HUDEP-2 (cell line): ENCODE measurements around the gene ZBTB37.
"Not testable (repeated sequence)": the region's sequence is repeated elsewhere in the genome, so short reads cannot be mapped to it uniquely, and the experiment has no call there.

Experiments
- DNase-seq, 76 experiments: peaks; one replicate each; lab custom pipeline; 2025; ENCODE audit not compliant: unreplicated experiment in 76 of 76; lab: John Stamatoyannopoulos, UW

The ZBTB37 gene

DNA sequence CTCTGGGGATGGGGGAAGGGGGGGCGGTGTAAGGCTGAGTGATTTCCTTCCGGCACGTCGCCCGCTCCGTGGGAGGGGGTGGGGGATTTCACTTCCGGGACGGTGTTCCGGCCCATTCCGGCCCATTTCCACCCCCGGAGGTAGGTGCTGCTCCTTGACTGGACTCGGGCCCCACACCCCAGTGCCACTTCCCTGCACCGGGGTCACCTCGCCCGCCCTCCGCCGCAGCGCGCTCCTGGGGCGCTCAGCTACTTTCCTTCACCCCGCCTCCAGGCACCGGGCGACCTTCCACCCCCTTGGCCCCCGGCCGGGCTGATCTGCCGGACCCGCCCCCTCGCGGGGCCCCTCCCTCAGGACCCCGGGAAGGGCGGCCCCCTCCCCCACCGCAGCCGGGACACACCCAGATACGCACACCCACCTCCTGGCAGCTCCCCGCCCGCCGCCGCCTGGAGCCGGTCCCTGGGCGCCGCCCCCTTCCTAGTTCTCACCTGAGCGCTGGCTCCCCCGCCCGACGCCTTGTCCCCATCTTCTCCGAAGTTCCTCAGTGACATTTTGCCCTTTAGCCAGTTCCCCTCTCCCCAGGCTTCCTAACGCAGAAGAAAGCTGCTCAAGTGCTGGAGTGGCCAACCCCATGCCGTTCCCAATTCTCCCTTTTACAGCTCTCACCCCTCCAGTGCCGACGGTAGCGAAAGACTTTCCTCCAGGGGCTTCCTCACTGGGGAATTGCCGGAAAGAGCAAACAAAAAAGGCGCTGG lies at the start of gene ZBTB37:
TSS of gene ZBTB37 (plus strand) at position 115 of the 755 bp plus-strand sequence. CDS start 1,846 bp downstream, outside the sequence.
- DNase-seq: peak in 72 of 76 experiments; percentile 62 to 98 (median 90)

DNA sequence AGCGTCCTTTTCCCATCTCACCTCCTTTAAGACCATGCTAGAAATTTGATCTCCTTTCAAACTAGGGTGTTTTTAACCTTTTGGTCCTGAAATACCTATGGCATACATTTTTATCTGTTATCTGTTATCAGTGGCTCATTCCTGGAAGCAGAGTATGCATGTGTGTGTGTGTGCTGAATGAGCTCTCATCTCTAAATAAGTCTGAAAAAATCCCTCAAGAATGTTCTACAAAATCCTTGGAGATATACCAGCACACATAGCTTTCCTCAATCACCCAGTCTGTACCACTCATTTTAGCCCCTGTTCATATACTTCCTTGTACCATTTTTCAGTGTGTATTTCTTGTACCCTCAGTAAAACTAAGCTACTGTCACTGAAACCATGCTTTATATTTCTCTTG lies 49.7 kb upstream of the ZBTB37 start:
- no peak for DNase-seq

DNA sequence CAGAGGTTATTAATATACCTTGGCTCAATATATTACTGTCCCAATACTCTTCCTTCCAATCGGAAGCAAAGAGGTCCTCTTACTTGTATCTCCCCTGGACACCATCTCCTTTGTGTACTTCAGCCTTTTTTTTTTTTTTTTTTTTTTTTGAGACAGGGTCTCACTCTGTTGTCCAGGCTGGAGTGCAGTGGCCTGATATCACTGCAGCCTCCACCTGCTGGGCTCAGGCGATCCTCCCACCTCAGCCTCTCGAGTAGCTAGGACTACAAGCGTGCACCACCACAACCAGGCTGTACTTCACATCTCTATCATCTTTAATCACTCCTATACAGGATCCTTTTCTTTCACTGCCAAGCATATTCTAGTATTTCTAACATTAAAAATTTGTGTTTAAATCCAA lies 46.5 kb upstream of the ZBTB37 start:
- no peak for DNase-seq

- DNase-seq: peak in 3 of 76 experiments; percentile 17 to 58 (median 29)
Measured at GRCh38 chr1:173823781-173824314, 44.3 kb upstream of the ZBTB37 start.

GRCh38 chr1:173824315-173825081 lies 43.7 kb upstream of the ZBTB37 start, which contains the start of the genes CENPL and DARS2:
Gene CENPL, minus strand, starts transcription at chr1:173824883. Its CDS starts 13,584 bp downstream, at chr1:173811299.
Gene DARS2, plus strand, starts transcription at chr1:173824673. Its CDS starts 557 bp downstream, at chr1:173825230.
- DNase-seq: peak; percentile 38 to 99 (median 94)

GRCh38 chr1:173827611-173828010 lies 40.6 kb upstream of the ZBTB37 start:
- no peak for DNase-seq

DNA sequence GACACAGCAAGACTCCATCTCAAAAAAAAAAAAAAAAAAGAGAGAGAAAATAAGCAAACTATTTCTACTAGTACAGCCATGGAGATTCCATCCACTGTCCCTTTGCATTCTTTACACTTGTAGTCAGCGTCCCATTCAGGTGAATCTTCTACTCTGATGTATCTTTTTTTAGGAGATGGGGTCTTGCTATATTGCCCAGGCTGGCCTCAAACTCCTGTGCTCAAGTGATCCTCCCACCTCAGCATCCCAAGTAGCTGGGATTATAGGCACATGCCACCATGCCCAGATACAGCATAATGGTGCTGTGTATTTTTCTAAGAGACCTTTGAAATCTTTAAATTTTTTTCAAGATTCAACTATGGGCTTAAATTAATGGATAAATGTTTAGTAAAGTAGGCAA lies 35.4 kb upstream of the ZBTB37 start:
- DNase-seq: no peak

DNA sequence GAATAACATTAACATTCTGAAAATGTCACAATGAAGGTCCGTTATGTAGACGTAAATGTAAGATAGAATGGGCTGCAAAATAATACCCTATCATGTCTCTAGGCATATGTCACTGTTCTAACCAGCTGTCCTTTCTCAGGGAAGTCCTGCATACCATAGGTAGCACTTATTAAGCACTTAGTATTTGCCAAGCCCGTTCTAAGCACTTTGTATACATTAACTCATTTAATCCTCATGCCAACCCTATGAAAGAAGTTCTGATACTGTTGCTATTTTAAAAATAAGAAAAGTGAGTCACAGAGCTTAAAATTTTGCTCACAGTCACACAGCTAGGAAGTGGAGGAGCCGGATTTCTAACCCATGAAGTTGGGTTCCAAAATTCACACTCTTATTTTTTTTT lies 16.1 kb upstream of the ZBTB37 start:
- DNase-seq: no peak

GRCh38 chr1:173853074-173853473 lies 15.1 kb upstream of the ZBTB37 start:
- no peak for DNase-seq

GRCh38 chr1:173856014-173856413 lies 12.2 kb upstream of the ZBTB37 start:
- DNase-seq: no peak

GRCh38 chr1:173856903-173857302 lies 11.3 kb upstream of the ZBTB37 start:
- no peak for DNase-seq

DNA sequence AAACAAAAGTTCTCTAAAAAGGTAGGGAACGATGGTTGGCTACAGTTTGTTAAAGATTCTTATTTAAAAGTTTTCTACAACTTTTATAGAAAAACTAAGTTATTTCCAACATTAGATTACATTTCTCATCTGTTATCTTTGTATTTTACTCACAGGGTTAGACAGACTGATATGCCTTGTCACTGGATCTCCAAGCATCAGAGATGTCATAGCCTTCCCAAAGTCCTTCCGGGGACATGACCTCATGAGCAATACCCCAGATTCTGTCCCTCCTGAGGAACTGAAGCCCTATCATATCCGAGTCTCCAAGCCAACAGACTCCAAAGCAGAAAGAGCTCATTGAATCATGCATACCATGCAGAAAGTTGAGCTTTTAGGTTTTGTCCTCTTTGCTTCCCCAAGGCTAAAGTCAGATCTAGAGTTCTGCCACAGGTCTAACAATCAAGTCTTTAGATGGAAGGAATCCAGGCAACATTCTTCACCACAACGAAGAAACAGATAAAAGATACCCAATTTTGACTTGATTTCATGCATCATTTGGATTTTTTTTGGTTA lies 10.7 kb upstream of the ZBTB37 start:
- no peak for DNase-seq

- DNase-seq: not testable (repeated sequence)
Measured at GRCh38 chr1:173859547-173859946, 8.6 kb upstream of the ZBTB37 start.

DNA sequence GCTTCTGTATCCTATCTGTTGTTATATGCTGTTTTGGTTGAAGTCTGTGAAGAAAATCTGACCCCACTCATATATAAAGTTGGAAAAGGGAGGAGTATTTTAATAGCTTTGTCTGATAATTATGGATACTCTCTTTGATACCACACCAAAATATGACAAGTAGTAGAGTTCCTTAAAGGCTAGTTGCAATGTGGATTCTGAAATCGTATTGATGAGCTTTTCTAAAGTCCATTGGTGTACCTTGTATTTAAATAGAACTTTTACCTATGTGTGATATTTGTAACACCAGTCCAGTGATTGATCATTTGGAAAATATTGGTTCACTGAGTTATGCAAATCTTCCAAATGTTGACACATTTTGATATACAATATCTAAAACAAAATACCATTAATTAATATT lies 8.1 kb upstream of the ZBTB37 start:
- no peak for DNase-seq

DNA sequence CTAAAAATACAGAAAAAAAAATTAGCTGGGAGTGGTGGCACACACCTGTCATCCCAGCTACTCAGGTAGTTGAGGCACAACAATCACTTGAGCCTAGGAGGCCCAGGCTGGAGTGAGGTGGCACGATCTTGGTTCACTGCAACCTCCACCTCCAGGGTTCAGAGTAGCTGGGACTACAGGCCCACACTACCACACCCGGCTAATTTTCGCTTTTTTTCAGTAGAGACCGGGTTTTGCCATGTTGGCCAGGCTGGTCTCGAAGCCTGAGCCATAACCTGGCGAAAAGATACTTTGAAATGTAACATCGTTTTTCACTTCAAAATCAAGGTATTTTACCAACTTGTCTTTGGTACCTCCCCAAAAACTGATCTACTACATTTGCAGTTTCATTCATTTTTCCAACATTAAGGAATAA lies 6.4 kb upstream of the ZBTB37 start:
- peak in 33 of 76 experiments; percentile 3 to 67 (median 35) for DNase-seq

DNA sequence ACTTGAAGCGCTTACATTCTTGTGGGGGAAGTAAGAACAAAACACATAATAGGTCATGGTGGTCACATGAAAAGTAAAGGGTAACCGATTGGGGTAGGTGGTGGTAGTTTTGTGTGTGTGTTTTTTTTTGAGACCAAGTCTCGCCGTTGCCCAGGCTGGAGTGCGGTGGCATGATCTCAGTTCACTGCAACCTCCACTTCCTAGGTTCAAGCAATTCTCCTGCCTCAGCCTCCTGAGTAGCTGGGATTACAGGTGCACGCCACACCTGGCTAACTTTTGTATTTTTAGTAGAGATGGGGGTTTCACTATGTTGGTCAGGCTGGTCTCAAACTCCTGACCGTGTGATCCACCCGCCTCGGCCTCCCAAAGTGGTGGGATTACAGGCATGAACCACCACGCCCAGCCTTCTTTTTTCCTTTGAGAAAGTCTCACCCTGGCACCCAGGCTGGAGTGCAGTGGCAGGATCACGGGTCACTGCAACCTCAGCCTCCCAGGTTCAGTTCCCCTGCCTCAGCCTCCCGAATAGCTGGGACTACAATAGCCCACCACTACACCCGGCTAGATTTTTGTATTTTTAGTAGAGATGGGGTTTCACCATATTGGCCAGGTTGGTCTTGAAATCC lies 5.9 kb upstream of the ZBTB37 start:
- peak in 51 of 76 experiments; percentile 14 to 75 (median 40) for DNase-seq

DNA sequence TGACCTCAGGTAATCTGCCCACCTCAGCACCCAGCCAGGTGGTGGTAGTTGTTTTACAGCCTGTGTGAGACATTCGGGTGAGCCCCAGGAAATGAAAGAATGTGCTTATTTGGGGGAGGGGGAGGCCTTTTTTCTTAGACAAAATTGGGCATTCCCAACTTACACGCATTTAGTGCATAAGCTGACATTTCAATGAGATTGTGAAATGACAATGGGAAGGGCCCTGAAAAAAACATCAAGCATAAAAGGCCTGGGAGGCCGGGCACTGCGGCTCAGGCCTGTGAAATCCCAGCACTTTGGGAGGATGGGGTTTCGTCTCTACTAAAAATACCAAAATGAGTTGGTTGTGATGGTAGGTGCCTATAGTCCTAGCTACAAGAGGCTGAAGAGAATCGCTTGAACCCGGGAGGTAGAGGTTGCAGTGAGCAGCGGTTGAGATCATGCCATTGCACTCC lies 5.4 kb upstream of the ZBTB37 start:
- DNase-seq: peak in 16 of 76 experiments; percentile 14 to 75 (median 52)

DNA sequence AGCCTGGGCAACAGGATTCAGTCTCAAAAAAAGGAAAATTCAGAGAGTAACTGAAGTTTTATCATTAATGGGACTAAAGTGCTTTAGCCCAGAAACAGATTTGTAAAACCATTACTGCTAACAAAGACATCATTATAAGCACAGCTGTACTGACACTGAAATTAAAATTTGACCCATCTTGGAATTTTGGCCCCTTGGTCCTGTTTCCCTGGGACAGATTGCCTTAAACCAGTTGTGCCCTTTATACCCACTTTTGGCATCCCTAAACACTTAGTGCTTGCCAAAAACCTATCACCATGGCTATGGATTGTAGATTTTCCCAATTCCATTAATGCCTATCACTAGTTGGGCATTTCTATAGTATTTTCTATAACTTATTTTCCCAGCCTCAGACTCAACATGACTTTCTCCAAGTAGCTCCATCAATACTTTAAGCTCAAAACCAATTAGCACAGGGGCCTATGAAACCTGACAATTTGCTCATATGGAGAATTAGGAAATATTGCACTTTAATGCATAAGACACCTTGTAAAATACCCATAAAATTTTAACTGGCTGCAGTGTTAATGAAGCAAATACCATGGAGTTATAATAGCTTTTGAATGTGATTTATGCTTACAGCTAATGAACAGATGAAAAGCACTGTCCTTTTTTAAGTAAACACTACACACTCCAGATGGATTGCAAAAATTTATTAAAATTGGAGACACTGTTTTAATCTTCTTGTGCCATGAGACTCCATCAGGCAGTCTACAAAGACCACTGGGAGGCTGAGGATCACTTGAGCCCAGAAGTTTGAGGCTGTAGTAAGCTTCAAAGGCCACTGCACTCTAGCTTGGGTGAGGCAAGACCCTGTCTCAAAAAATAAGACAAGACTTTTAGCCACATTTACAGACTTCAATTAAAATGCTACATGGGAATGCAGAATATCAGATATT lies 4.7 kb upstream of the ZBTB37 start:
- peak in 6 of 76 experiments; percentile 18 to 56 (median 44) for DNase-seq

DNA sequence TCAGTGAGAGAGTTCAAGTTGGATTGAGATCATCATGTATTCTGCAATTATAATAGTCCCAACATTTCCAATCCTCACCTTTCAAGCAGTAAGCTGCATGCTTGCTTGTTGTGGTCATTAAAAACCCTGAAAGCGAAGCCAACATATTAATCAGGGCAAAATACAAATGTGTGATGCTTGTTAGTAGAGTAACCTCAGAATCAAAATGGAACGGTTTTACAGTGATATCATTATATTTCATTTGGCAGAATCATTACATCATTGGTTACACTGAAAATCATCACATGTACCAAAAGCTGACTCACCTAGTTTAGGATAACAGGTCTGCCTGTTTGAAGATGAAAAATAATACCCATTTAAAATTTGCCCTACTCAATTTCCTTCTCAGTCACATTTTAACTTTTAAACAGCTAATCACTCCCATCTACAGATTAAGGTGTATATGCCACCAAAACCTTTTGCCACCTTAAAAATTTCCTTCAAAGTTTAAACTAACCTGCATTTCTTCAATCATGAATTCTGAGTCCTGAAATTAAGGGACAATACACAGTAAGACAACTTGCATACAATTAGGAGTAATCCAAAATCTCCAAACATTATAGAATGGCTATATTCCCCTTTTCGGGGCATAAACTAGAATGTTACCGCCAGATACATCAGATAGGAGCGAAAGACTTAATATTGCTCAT lies 3.9 kb upstream of the ZBTB37 start:
- no peak for DNase-seq
